ENCODE results near the gene PIGO.
A peak's percentile ranks its signal among the peaks of the same experiment; 100 is the strongest.

Gene PIGO

GRCh38 chr9:35074141-35074540 is 22.2 kb downstream of the PIGO start:
- H3K4me1 ChIP-seq (ENCODE audit: low read length): peaks cover 9% of the 10 kb centered on the region
- H3K4me3 ChIP-seq (ENCODE audit: low read length): no peak overlapping the region
- no peaks in the 10 kb centered on the region for H3K9me3 ChIP-seq (replicated peaks; ENCODE audit: insufficient read depth, low read length)
- H3K27ac ChIP-seq (ENCODE audit: low read length): no peak overlapping the region
- H3F3A ChIP-seq (ENCODE audit: insufficient read depth, low read length): peaks cover 38% of the 10 kb centered on the region
- H4K20me1 ChIP-seq (ENCODE audit: insufficient read depth, low read length): peaks cover 18% of the 10 kb centered on the region
- no peak for TF ChIP-seq EZH2phosphoT487 (IDR thresholded peaks at IDR 0.05; ENCODE audit: low read length)
- TF ChIP-seq EZH2 (optimal IDR thresholded peaks at IDR 0.05; ENCODE audit: low read depth, low read length): no peak
- TF ChIP-seq, protein P1, sequence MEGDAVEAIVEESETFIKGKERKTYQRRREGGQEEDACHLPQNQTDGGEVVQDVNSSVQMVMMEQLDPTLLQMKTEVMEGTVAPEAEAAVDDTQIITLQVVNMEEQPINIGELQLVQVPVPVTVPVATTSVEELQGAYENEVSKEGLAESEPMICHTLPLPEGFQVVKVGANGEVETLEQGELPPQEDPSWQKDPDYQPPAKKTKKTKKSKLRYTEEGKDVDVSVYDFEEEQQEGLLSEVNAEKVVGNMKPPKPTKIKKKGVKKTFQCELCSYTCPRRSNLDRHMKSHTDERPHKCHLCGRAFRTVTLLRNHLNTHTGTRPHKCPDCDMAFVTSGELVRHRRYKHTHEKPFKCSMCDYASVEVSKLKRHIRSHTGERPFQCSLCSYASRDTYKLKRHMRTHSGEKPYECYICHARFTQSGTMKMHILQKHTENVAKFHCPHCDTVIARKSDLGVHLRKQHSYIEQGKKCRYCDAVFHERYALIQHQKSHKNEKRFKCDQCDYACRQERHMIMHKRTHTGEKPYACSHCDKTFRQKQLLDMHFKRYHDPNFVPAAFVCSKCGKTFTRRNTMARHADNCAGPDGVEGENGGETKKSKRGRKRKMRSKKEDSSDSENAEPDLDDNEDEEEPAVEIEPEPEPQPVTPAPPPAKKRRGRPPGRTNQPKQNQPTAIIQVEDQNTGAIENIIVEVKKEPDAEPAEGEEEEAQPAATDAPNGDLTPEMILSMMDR (IDR thresholded peaks at IDR 0.05; ENCODE audit: low read length): no peak
- H3K4me2 ChIP-seq (ENCODE audit: low read depth, low read length): no peak overlapping the region
- H3K79me2 ChIP-seq (ENCODE audit: low read length): peaks cover 76% of the 10 kb centered on the region
- no peak for DNase-seq
- no peak overlapping the region for H2AFZ ChIP-seq (ENCODE audit: low read length)
- H3K27me3 ChIP-seq (replicated peaks; ENCODE audit: insufficient read depth, low read length): no peaks in the 10 kb centered on the region
- no peaks in the 10 kb centered on the region for H3K36me3 ChIP-seq (replicated peaks; ENCODE audit: insufficient read depth, low read length)
- H3K9ac ChIP-seq (ENCODE audit: low read length): no peak overlapping the region
- no peaks in the 10 kb centered on the region for H3K9me2 ChIP-seq (replicated peaks; ENCODE audit: insufficient read depth, low read length)

GRCh38 chr9:35073279-35073612 is 23.1 kb downstream of the PIGO start:
- peaks cover 76% of the 10 kb centered on the region for H3K79me2 ChIP-seq (ENCODE audit: low read length)
- no peak for DNase-seq
- peak overlapping the region; percentile 46; the same call in 1 of the 2 replicates for H3K4me2 ChIP-seq (ENCODE audit: low read depth, low read length)
- H3K4me3 ChIP-seq (ENCODE audit: low read length): no peak overlapping the region
- H2AFZ ChIP-seq (ENCODE audit: low read length): peak overlapping the region; percentile 9; the same call in 1 of the 2 replicates
- no peaks in the 10 kb centered on the region for H3K27me3 ChIP-seq (replicated peaks; ENCODE audit: insufficient read depth, low read length)
- no peak overlapping the region for H3K9ac ChIP-seq (ENCODE audit: low read length)
- peaks cover 46% of the 10 kb centered on the region for H3F3A ChIP-seq (ENCODE audit: insufficient read depth, low read length)
- H3K27ac ChIP-seq (ENCODE audit: low read length): peak overlapping the region; percentile 10; the same call in 1 of the 2 replicates
- H3K9me2 ChIP-seq (replicated peaks; ENCODE audit: insufficient read depth, low read length): no peaks in the 10 kb centered on the region
- H4K20me1 ChIP-seq (ENCODE audit: insufficient read depth, low read length): peaks cover 27% of the 10 kb centered on the region
- H3K4me1 ChIP-seq (ENCODE audit: low read length): peaks cover 16% of the 10 kb centered on the region
- TF ChIP-seq, protein P1 (IDR thresholded peaks at IDR 0.05; ENCODE audit: low read length): no peak
- TF ChIP-seq EZH2 (optimal IDR thresholded peaks at IDR 0.05; ENCODE audit: low read depth, low read length) (no peak), EZH2phosphoT487 (IDR thresholded peaks at IDR 0.05; ENCODE audit: low read length) (no peak)
- H3K36me3 ChIP-seq (replicated peaks; ENCODE audit: insufficient read depth, low read length): 0 out of 2 replicates have a peak, but pooled peaks cover 2% of the 10 kb centered on the region
- no peaks in the 10 kb centered on the region for H3K9me3 ChIP-seq (replicated peaks; ENCODE audit: insufficient read depth, low read length)

DNA sequence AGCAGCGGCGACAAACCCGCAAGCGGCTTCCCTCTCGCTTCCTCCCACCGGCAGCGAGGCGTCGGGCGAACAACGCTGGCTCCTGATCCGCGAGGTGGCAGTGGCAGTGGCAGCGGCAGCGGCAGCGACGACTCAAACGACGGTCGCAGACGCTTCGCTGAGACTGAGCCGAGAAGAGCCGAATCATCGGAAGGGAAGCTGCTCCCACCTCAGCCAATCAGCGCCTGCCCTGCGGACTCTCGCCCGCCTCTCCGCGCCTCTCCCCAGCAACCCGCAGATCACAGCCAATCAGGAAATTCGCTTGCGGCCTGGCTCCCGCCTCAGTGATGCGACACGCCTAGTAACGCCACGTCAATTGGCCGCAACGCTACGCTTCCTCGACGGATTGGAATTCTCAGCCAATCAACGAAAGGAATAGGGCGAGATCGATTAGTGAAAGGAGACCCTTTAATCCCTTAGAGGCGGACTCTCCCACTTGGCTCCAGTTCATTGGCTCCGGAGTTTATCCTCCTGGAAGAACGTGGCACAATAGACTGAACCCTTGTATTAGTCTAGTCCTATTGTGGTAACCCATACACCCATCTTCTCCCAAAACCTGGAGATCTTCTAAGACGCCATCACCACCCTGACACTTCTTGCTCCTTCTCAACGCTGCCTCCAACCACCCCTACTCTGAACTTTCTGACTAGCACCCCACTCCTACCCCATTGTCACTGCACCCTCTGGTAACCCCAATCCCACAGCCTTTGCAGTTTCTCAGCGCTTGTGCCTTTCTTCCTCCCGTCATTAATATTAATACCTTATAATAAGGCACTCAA is 23.7 kb downstream of the PIGO start, which contains the start of gene VCP:
TSS of gene VCP (minus strand) at position 165 of the 818 bp plus-strand sequence. CDS start 272 bp downstream, outside the sequence.
- Histone ChIP-seq H3K4me1 (ENCODE audit: low read length) (peaks cover 16% of the 10 kb centered on the region), H3K79me2 (ENCODE audit: low read length) (peaks cover 76% of the 10 kb centered on the region)

More for the DNA sequence above, 23.7 kb downstream of the PIGO start, which contains the start of gene VCP:
- DNase-seq: peak; percentile 99
- H3K9ac ChIP-seq (ENCODE audit: low read length): peak within 1 kb of the TSS; percentile 99
- no peaks in the 10 kb centered on the region for H3K9me3 ChIP-seq (replicated peaks; ENCODE audit: insufficient read depth, low read length)
- H2AFZ ChIP-seq (ENCODE audit: low read length): peak within 1 kb of the TSS; percentile 32; the same call in 1 of the 2 replicates
- peaks cover 52% of the 10 kb centered on the region for H3F3A ChIP-seq (ENCODE audit: insufficient read depth, low read length)
- no peaks in the 10 kb centered on the region for H3K27me3 ChIP-seq (replicated peaks; ENCODE audit: insufficient read depth, low read length)
- peaks cover 32% of the 10 kb centered on the region for H4K20me1 ChIP-seq (ENCODE audit: insufficient read depth, low read length)
- H3K4me2 ChIP-seq (ENCODE audit: low read depth, low read length): peak within 1 kb of the TSS; percentile 97; the same call in 1 of the 2 replicates
- TF ChIP-seq EZH2phosphoT487 (IDR thresholded peaks at IDR 0.05; ENCODE audit: low read length) (no peak), EZH2 (optimal IDR thresholded peaks at IDR 0.05; ENCODE audit: low read depth, low read length) (no peak)
- TF ChIP-seq, protein P1 (IDR thresholded peaks at IDR 0.05; ENCODE audit: low read length): no peak
- no peaks in the 10 kb centered on the region for H3K9me2 ChIP-seq (replicated peaks; ENCODE audit: insufficient read depth, low read length)
- peaks cover 7% of the 10 kb centered on the region; the same call in 1 of the 2 replicates for H3K36me3 ChIP-seq (replicated peaks; ENCODE audit: insufficient read depth, low read length)
- H3K4me3 ChIP-seq (ENCODE audit: low read length): peak within 1 kb of the TSS; percentile 83
- H3K27ac ChIP-seq (ENCODE audit: low read length): peak within 1 kb of the TSS; percentile 98

All from MM.1S (cell line).